Stimulated activated naive B cell treated with anti-CD40 and anti-IgM and Interleukin-4, amounts not matched to agents 10 μg/mL and 1 μg/mL and 100 μg/mL, for 72 hours (primary cell): ENCODE results near the gene VPS39.

Experiments
- ATAC-seq, 2 donors: fragments of 150-1000 bp; cut with Tn5 transposase; replicated peaks; 2 replicates each; pipeline ENCODE4 v1.10.0; 2021; ENCODE audit warnings: moderate library complexity in 1 of 2
- DNase-seq: peaks from one replicate; pipeline ENCODE4 v3.0.0; 2021
- H3K27ac Mint-ChIP-seq: one replicate; pipeline ENCODE4 v1.8.0; 2022; ENCODE audit warnings: mild to moderate bottlenecking, mixed read lengths
- H3K27me3 Mint-ChIP-seq, 2 donors: one replicate each; pipeline ENCODE4 v1.8.0; 2022; ENCODE audit warnings: mixed read lengths in 2 of 2
- H3K36me3 Mint-ChIP-seq, 2 donors: one replicate each; pipeline ENCODE4 v1.8.0; 2022; ENCODE audit warnings: mixed read lengths in 2 of 2, mild to moderate bottlenecking in 1 of 2
- H3K4me1 Mint-ChIP-seq, 2 donors: one replicate each; pipeline ENCODE4 v1.8.0; 2022; ENCODE audit warnings: mixed read lengths in 2 of 2, mild to moderate bottlenecking in 1 of 2
- H3K4me3 Mint-ChIP-seq, 2 donors: one replicate each; pipeline ENCODE4 v1.8.0; 2022; ENCODE audit warnings: mild to moderate bottlenecking in 2 of 2, mixed read lengths in 2 of 2, moderate library complexity in 1 of 2
- H3K9me3 Mint-ChIP-seq, 2 donors: one replicate each; pipeline ENCODE4 v1.8.0; 2022; ENCODE audit warnings: mixed read lengths in 2 of 2, mild to moderate bottlenecking in 1 of 2

Gene VPS39

DNA sequence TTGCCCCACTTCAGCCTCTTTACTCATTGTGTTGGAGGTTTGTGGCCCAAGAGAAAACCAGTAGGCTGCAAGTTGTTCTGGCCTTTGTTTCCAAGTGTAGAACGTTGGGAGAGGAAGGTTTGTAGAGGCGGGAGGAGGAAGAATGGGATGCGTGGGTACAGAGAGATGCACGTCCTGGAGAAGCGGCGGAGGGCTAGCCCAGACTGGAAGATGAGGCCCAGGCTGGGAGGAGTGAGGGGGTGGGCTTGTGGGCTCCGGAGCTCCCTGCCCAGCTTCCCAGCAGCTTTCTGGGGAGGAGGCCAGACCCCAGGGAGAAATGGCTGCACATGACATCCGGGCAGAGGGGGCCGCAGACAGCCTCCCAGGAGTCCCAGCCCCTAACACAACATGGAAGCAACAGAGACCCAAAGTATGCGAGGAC is 57.0 kb downstream of the VPS39 start:
- no peak overlapping the region for H3K27ac Mint-ChIP-seq
- no peaks in the 10 kb centered on the region for H3K9me3 Mint-ChIP-seq
- no peak overlapping the region for H3K4me3 Mint-ChIP-seq
- ATAC-seq (no peak), DNase-seq (no peak)
- H3K27me3 Mint-ChIP-seq: no peaks in the 10 kb centered on the region
- H3K4me1 Mint-ChIP-seq: no peaks in the 10 kb centered on the region
- H3K36me3 Mint-ChIP-seq: no peaks in the 10 kb centered on the region

DNA sequence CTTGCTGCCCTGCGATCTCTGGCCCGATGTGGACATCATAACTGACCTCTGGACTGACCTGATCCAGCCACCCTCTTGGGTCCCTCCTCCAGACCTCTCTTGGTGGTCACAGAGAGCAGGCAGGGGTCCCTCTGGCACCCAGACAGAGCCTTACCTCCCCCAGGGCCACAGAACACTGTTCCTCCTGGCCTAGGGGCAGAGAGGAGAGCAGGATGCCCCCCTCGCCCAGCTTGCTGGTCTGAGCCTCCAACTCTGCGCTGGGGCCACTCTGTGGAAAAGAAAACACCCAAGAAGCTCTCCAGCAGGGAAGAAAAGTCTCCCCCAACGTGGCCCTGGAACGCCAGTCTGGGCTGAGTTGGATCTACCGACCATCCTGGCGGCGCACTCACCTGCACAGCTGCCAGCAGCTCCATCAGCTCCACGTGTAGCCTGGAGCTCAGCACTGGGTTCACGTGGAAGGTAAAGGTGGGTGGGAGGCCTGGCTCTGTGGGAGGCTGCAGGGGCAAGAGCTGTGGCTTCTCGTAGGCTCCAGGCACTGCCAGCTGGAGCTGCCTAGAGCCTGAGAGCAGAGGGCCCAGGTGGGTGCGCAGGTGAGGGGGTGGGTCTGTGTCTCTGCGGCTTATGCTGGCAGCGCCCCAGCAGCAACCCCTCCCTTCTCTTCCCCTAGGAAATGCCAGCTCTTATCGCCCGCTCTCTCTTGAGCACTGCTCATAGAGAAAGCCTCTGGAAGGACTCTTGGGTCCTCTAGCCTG is 57.7 kb downstream of the VPS39 start:
- Mint-ChIP-seq H3K4me1 (no peaks in the 10 kb centered on the region), H3K9me3 (no peaks in the 10 kb centered on the region), H3K27me3 (no peaks in the 10 kb centered on the region), H3K27ac (no peak overlapping the region), H3K4me3 (no peak overlapping the region), H3K36me3 (no peaks in the 10 kb centered on the region)
- DNase-seq (no peak), ATAC-seq (no peak)

DNA sequence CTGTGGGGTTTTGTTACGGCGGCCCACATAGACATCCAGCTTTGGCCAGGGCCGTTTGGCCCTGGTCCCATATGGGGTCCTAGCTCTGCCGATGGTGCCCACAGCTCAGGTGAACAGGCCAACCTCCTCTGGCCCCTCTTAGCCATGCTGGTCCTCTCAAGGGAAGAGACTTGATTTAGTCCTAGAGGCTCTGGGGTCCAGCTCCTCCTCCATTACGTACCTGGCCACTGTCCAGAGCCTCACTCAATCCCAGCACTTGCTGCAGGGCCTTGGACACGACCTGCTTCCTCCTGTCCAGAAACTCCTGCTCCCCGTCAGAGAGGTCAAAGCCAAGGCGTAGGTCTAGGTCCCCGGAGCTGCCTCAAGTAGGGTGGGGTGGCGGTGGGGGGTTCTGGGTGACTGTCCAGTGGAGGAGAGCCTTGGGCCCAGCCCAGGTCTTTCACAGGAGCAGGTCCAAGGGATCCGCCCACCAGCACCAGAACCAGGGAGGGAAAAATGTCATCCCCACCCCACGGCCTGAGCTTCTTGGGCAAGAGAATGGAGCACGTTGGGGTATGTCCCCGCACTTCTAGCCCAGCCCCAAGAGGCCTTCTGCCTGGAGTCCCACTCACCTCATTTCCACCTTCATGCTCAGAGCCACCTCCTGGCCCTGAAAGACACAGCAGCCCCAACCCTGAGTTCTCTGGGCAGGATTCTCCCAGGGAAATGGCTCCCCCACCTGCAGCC is 58.4 kb downstream of the VPS39 start:
- ATAC-seq (no peak), DNase-seq (no peak)
- no peak overlapping the region for H3K27ac Mint-ChIP-seq
- peaks cover 0 to 6% of the 10 kb centered on the region in 2 donors for H3K27me3 Mint-ChIP-seq
- no peaks in the 10 kb centered on the region for H3K4me1 Mint-ChIP-seq
- H3K9me3 Mint-ChIP-seq: no peaks in the 10 kb centered on the region
- H3K36me3 Mint-ChIP-seq: no peaks in the 10 kb centered on the region
- no peak overlapping the region for H3K4me3 Mint-ChIP-seq

GRCh38 chr15:42148808-42149492 is 59.2 kb downstream of the VPS39 start:
- H3K36me3 Mint-ChIP-seq: no peaks in the 10 kb centered on the region
- H3K27me3 Mint-ChIP-seq: peaks cover 0 to 6% of the 10 kb centered on the region in 2 donors
- ATAC-seq: no peak
- no peak for DNase-seq
- no peaks in the 10 kb centered on the region for H3K4me1 Mint-ChIP-seq
- H3K27ac Mint-ChIP-seq: no peak overlapping the region
- no peak overlapping the region for H3K4me3 Mint-ChIP-seq
- no peaks in the 10 kb centered on the region for H3K9me3 Mint-ChIP-seq

DNA sequence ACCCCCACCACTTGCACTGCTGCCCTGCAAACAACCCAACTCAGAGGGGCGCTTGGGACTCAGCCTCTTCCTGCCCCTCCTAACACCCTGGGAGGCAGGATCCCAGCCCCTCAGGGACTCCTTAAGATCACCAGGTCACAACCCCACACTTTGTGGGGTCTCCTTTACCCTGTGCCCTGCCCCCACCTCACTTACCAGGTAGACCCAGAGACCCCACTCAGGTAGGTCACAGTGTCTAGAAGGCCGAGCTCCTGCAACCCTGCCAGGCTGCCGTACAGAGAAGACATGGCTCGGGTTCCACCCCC is 60.7 kb downstream of the VPS39 start:
- DNase-seq (no peak), ATAC-seq (no peak)
- Mint-ChIP-seq H3K4me1 (no peaks in the 10 kb centered on the region), H3K4me3 (no peak overlapping the region), H3K36me3 (no peaks in the 10 kb centered on the region), H3K9me3 (no peaks in the 10 kb centered on the region), H3K27ac (no peak overlapping the region), H3K27me3 (peaks cover 0 to 6% of the 10 kb centered on the region in 2 donors)

DNA sequence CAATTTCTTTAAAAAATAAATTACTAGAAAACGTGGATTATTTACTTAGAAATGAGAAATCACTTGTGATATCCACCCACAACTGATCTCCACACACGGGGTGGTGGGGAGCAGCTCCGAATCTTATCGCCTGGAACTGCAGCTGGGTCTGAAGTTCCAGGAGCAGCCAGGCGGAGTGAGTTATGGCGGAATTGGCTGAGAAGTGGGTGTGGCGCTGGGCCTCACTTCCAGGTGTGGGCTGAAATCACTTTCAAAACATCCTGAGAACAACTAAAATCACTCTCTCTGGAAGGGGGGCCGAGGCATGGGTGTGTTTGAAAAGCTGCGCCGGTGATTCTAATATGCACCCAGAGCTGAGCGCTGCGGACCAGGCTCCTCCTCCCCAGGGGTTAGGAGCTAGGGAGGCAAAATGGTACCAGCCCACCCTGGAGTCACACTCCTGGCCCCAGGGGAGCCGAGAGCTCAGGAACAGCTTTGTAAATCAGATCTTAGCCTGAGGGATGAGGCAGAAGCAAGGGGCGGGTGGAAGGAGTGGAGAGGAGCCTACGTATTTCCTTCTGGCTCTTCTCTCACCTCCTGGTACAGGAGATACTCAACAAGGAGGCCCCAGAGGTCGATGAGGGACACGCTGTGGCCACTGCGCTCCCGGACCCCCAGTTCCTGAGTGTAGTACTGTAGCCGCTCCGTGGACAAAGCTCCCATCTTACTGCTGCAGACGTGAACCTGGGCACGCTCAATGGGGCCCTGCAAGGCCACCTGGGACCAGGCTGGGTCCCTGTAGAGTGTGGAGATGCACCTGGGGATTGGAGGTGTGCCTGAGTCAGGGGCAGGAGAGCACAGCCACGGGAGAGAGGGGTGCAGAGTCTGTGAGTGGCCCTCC is 61.3 kb downstream of the VPS39 start:
- Mint-ChIP-seq H3K36me3 (no peaks in the 10 kb centered on the region), H3K9me3 (no peaks in the 10 kb centered on the region), H3K4me1 (no peaks in the 10 kb centered on the region), H3K27ac (no peak overlapping the region), H3K4me3 (no peak overlapping the region), H3K27me3 (peaks cover 0 to 7% of the 10 kb centered on the region in 2 donors)
- DNase-seq (no peak), ATAC-seq (no peak)

GRCh38 chr15:42145546-42146455 is 62.3 kb downstream of the VPS39 start:
- Mint-ChIP-seq H3K27ac (no peak overlapping the region), H3K4me3 (no peak overlapping the region), H3K9me3 (no peaks in the 10 kb centered on the region), H3K27me3 (peaks cover 0 to 13% of the 10 kb centered on the region in 2 donors), H3K4me1 (no peaks in the 10 kb centered on the region), H3K36me3 (no peaks in the 10 kb centered on the region)
- ATAC-seq (no peak), DNase-seq (no peak)

DNA sequence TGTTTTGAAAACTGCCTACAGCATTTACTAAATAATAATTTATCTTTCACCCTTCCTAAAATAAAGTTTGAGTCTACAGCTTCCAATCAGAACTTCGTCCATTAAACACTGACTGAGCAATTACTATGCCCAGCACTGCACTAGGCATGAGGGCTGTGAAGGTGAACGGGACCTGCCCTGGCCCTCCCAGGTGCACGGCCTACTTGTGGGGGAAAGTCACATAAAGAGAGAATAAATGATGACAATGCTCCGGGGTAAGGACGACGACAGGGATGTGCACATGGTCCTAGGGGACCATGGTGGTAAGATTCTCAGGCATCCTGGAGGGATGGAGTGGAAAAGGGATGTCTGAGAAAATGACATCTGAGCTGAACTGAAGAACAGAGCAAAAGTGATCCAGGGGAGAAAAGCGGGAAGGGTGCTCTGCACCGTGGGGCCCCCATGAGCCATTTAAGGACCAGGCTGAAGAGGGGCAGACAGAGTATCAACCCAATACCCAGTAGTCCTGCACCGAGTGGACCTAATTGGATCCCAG is 63.2 kb downstream of the VPS39 start:
- no peak for DNase-seq
- no peak overlapping the region for H3K27ac Mint-ChIP-seq
- peaks cover 0 to 13% of the 10 kb centered on the region in 2 donors for H3K27me3 Mint-ChIP-seq
- H3K4me3 Mint-ChIP-seq: no peak overlapping the region
- H3K4me1 Mint-ChIP-seq: no peaks in the 10 kb centered on the region
- H3K9me3 Mint-ChIP-seq: no peaks in the 10 kb centered on the region
- H3K36me3 Mint-ChIP-seq: no peaks in the 10 kb centered on the region
- no peak for ATAC-seq

GRCh38 chr15:42143866-42144625 is 64.1 kb downstream of the VPS39 start:
- peaks cover 0 to 13% of the 10 kb centered on the region in 2 donors for H3K27me3 Mint-ChIP-seq
- H3K9me3 Mint-ChIP-seq: no peaks in the 10 kb centered on the region
- no peaks in the 10 kb centered on the region for H3K4me1 Mint-ChIP-seq
- H3K36me3 Mint-ChIP-seq: no peaks in the 10 kb centered on the region
- no peak for DNase-seq
- ATAC-seq: no peak
- no peak overlapping the region for H3K4me3 Mint-ChIP-seq
- H3K27ac Mint-ChIP-seq: no peak overlapping the region

DNA sequence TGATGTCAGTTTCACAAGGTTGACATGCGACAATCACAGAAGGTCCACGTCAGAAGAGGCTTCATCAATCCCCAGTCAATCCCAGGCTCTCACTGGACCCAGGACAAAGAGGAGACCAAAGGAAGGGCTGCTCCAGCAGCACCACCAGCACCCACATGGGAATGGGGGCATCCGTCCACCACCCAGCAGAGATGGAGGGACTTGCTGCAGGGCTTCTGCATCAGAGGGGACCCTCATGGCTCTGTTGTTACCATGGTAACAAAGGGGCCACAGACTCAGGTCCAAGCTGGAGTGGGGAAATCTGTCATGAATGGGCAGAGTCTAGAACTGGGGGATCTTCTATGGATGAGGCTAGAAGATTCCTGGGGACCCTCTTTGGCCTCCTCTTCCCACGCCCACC is 64.7 kb downstream of the VPS39 start:
- Mint-ChIP-seq H3K4me3 (no peak overlapping the region), H3K9me3 (no peaks in the 10 kb centered on the region), H3K27me3 (peaks cover 0 to 13% of the 10 kb centered on the region in 2 donors), H3K27ac (no peak overlapping the region), H3K36me3 (no peaks in the 10 kb centered on the region), H3K4me1 (no peaks in the 10 kb centered on the region)
- no peak for DNase-seq
- ATAC-seq: no peak

DNA sequence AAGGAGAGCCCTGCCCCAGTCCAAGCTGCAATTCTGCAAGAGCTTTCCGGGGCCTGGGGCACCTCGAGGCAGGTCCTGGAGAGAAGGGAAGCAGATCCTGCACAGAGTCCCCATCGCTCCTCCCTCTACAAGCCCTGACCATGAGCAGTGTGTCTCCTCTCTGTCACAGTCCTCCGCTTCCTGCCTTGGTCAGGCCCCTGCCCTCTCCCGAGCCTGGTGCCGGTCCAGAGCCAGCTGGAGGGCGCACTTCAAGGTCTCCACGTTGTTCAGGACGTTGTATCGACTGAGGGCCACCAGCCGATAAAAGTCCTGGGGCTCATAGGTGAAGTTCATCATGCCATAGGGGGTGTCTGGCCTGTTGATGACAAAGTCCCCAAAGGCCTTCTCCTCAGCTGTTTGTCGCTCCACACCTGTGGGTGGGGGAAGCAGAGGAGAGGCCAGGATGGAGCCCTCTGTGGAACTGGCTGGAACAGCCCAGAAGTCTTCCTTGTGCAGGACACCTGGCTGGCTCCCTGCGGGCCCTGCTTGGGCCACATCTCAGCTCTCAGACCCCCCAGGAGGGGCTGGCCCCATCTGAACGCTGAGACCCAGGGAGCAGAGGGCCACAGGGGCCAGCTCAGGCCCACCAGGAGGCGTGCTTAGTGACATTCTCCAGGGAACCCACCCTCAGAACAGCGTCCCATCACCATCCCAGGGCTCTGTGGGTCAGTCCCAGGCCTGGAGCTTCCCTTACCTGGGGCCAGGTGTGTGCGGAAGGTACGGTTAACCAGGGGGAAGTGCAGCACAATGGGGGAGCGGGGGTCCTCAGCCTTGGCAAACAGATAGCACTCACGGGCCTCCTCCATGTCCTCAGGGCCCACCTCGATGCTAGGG is 66.1 kb downstream of the VPS39 start:
- H3K36me3 Mint-ChIP-seq: no peaks in the 10 kb centered on the region
- H3K4me3 Mint-ChIP-seq: no peak overlapping the region
- H3K27ac Mint-ChIP-seq: no peak overlapping the region
- ATAC-seq (no peak), DNase-seq (no peak)
- no peaks in the 10 kb centered on the region for H3K4me1 Mint-ChIP-seq
- H3K27me3 Mint-ChIP-seq: peaks cover 0 to 13% of the 10 kb centered on the region in 2 donors
- H3K9me3 Mint-ChIP-seq: no peaks in the 10 kb centered on the region

- no peak overlapping the region for H3K4me3 Mint-ChIP-seq
- no peaks in the 10 kb centered on the region for H3K9me3 Mint-ChIP-seq
- no peak for DNase-seq
- H3K36me3 Mint-ChIP-seq: no peaks in the 10 kb centered on the region
- no peaks in the 10 kb centered on the region for H3K4me1 Mint-ChIP-seq
- peaks cover 0 to 13% of the 10 kb centered on the region in 2 donors for H3K27me3 Mint-ChIP-seq
- no peak overlapping the region for H3K27ac Mint-ChIP-seq
- ATAC-seq: no peak
Observed at GRCh38 chr15:42141246-42141645, 66.9 kb downstream of the VPS39 start.
